NCI-H1048 (cell line): Measurements from ENCODE around the gene CREB5.

Experiments used
- DNase-seq: peaks from one replicate; lab custom pipeline; 2025; lab: John Stamatoyannopoulos, UW

CREB5 gene

DNA sequence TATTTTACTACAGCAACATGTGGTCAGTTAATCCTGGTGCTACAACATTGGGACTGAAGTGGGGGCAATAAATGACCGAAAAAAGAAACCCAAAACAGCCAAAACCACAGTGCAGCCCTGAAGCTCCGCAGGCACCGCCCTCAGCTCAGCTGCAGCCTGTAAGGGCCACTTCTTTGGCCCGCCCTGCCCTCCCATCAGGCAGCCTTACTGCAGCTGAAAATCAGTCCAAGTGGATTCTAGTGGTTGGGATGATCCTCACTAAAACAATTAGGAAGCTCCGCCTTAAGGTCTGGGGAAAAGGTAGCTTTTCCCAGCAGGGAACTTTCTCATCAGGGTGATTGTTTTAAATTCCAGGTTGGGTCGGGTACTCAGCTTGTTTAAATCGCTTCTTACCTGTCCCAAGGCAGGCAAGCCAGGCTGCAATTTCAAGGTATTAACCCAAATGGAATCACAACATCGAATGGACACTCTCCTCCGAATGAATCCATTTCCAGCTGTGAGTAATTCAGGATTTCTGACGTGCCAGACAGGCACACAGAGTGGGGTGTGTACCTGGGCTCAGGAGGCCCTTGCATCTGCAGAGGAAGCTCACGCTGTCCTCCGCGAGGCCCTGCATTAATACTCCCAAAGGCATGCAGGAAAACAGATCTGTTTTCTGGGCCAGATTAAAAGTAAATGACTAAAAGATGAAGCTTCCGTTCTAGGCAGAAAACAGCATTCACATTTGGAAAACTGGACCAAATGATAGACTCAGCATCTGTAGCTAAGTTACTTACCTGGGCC lies 104.3 kb downstream of the CREB5 start:
- DNase-seq = no peak

DNA sequence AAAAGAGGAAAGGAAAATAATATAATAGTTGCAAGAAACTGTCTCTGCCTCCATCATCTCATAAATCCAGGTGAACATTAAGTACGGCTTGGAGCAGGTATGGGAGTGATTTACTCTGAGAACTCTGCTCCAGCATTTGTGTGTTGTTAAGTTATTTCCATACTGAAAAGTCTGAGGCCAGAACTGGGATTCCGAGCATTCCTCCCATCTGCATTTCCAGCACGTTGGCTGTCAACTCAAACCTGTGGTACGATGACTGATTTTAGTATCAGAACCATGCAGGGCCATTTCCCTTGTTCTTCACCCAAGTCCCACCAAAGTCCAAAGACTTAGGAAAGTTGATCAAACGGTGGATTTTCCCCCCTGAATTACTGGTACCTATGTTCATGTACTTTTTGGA lies 104.9 kb downstream of the CREB5 start:
- DNase-seq = no peak

DNA sequence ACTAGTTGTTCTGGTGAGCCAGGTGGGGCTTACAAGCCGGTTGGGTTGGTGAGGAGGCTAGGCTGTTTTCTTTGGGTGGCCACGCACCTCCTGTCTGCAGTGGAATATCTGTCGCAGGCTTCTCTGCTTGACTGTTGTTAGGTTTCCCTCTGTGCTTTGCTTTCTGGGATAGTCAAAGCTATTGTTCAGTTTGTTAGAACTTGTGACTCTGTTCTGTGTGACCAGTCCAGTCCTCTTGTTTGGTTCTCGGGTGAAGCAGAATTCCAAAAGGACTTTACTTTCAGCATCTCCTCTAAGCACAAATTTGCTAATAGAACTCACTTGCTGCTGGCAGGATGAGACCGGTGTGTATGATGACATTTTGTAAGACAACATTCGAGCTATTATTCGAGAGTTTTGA lies 105.3 kb downstream of the CREB5 start:
- no peak for DNase-seq

DNA sequence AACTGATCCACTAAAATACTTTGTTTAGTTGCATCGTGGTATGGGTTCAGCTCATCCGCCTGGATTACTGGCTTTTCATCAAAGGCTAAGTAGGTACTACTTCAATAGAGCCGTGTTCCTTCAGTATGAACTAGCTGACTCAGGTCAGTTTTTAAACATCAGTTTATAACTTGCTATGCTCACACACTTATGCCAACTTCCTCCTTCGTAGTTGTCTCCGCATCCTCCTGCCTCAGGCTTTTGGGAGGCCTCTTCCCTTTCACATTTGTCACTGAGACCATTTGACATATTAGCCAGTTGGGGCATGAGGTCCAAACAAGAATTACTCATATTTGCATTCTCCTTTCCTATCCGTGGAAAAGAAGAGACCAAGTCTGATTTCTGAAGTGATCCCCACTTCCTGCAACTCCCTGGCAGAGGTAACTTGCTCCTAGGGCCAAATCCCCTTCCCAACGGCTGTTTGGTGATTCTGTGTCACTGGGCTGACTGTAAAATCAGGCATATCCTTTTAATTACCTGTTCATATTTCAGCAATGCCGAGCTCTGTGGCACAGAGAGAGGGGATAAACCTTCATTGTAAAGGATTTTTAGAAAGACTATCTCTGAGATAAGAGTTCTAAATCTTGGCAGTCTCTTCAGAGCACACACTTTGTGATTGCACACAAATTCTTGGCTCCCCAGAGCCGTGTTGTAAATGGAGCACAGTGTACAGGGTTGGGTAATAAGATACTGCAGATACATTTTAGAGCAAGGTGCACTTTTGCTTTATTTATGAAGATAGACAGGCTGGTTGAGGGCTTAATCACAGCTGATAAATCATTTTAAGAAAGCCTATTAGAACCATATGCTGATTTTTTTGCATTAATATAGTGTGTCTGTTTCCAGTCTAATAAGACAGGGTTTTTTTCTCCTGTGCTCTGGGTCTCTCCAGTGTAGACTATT lies 108.0 kb downstream of the CREB5 start:
- DNase-seq = no peak

DNA sequence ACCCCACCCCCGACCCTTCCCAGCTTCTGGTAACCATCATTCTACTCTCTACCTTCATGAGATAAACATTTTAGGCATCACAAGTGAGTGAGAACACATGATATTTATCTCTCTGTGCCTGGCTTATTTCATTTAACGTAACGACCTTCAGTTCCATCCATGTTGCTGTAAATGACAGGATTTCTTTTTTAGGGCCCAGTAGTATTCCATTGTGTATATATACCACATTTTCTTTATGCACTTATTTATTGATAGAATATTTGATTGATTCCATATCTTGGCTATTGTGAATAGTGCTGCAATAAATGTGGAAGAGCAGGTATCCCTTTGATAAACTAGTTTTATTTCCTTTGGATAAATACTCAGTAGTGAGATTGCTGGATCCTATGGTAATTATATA lies 112.7 kb downstream of the CREB5 start:
- no peak for DNase-seq

DNA sequence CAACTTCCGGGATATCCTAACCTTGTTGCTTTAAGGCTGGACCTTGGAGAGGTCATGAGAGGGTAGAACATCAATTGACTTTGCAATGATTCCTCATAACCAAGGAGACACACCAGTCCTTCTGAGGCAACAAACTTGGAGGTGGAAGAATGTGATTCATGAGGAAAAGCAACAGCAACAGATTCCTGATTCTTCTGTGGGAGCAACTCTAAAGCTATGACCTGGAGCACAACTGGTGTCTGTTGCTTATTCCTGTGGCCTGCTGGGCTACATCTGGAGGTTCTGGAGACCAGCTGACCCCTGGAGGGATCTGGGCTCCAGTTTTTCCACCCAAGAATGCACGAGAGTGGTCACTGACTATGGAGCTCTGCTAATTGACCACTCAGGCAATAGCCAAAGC lies 116.6 kb downstream of the CREB5 start:
- no peak for DNase-seq

DNA sequence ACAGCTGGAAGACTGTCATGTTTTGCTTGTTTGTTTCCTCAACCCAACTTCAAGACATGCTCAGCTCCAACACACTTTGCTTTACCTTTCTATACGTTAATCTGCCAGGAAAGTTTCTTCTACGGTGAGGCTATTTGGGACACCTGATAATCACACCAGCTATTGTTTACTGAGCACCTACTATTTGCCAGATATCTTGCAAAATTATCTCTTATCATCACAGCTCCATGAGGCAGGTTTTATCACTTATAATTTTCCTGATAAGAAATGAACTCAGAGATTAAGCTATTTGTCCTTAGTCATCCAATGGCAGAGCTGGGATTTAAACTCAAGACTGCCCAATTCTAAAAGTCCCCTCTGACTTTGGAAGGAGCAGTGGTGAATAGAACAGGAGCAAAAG lies 117.4 kb downstream of the CREB5 start:
- DNase-seq = no peak

DNA sequence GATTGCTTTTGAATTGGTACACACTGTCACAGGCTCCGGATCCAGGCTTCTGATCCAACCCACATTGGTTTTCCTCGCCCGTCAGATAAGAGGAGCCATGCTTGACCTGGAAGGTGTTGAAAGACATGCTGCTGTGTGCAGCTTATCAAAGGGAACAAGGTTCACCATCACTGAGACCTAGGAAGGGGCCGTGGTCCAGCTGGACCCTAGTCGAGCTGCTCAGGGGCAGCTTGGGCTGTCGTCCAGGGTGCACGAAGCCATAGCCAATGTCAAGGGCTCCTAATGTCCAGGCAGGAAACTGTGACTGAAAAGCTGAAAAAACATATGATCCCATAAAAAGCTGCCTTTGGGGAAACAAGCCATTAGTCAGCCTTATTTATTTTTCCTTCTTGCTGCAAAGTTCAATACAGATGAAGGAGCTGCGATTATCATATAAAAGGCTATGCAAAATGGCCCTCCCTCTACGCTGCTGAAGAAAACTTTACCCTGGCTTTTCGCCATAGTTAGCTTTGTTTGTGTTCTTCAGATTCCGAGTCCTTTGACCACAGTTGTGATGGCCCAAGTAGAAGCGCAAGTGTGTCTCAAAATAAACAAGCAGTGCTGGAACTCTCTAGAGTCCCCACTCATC lies 118.0 kb downstream of the CREB5 start:
- DNase-seq = no peak

DNA sequence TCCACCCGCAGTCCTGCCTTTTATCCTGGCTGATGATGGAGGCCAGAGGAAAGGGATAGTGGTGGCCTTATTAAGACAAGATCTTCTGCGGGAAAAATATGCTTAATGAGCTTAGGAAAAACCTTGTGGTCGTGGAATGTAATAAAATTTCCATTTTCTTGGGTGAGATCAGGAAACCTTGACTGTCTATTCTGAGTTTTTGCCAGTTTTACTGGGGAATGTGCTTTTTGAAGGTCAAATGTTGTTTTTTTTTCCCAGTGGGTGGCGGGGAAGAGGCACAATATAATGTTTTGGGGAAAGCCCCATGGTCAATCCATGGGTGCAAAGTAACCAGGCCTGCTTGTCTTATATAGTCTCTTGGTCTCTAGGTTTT lies 118.5 kb downstream of the CREB5 start:
- DNase-seq = no peak

DNA sequence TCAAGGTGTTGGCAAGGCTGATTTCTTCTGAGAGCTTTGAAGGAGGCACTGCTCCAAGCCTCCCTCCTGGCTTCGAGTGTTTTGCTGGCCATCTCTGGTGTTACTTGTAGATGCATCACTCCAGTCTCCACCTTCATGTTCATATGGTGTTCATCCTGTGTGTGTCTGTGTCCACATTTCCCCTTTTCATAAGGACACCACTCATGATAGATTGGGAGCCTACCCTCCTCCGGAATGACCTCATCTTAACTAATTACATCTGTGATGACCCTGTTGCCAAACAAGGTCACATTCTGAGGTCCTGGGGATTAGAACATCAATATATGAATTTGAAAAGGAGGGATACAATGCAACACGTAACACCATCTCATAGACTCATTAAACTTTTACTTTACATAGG lies 119.0 kb downstream of the CREB5 start:
- DNase-seq = no peak

DNA sequence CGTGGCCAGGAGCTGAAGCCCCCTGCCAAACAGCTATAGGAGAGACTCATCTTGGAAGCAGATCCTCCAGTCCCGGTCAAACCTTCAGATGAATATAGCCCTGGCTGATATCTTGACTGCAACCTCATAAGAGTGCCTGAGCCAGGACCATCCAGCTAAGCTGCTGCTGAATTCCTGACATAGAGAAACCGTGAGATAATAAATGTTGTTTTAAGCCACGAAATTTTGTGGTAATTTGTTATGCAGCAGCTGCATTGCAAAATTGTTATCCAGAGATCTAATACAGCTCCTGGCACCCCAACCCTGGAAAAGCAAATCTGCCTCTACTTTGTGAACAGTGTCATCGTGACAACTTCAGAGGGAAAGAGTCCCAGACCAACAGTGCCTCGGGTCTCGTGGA lies 119.9 kb downstream of the CREB5 start:
- DNase-seq = no peak

DNA sequence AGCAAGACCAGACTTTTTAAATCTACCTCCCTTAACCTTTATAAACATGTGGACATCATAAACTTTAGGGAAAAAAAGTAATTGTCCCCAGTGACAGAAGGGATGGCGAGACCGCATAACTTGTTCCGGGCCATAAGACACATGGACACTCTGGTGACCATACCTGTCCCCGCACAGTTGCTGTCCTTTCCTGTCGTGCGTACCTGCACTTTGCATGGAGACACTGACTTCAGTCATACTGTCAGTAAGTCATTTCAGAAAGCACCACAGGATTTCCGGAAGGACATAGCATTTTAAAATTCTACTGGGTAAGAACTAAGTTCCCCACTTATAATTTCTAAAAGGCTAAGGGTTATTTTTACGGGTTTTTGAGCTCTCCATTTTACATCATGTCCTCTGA lies 120.9 kb downstream of the CREB5 start:
- no peak for DNase-seq

DNA sequence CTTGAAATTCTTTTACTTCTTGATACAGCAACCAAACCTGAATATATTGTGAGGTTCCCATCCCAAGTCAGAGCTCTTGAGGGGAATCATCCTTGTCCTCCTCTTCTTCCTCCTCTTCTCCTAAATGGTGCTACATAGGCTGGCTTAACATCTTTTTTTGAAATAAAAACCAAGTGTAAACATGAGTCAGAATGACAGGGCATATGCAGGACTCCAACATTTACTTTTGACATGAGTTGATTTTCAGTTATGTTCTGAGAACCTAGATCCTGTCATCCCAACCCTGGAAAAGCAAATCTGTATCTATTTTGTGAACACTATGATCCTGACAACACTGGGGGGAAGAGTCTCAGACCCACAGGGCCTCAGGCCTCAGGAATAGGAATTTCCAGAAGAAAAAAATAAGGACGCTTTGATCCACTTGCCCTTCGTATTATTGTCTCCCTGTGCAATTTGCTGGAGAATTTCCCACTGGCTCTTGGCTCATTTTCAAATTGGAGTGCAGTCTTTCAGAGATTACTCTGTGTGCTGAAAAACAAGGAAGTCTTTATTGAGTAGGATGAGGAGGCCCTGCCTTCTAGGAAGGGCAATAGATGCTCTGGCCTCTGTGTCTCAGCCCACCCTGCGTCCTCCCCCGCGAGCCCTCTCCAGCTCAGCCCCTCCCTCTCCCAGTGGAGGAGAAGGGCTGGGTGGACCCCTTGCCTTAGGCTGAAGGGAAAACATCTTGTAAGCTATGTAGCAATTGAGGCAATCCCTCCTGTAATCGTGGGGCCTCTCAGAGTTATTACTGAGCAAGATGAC lies 121.6 kb downstream of the CREB5 start:
- DNase-seq = no peak

DNA sequence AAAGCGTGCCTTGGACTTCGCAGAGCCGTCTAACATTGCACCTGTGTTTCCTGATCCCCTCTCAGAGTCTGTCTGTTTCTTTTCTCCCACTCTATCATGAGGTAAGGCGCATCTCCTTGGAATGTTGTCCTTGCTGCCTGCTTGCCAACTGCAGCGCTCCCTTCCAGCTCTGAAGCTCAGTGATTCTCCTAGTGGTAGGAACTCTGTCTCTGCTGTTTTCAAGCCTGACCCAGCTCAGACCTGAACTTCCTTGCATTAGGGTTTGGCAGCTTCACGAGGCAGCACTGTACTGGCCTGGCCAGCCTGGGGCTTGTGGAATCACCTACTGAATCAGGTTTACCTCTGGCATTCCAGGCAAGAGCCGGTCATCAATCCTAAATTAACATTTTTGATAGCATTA lies 123.9 kb downstream of the CREB5 start:
- no peak for DNase-seq

DNA sequence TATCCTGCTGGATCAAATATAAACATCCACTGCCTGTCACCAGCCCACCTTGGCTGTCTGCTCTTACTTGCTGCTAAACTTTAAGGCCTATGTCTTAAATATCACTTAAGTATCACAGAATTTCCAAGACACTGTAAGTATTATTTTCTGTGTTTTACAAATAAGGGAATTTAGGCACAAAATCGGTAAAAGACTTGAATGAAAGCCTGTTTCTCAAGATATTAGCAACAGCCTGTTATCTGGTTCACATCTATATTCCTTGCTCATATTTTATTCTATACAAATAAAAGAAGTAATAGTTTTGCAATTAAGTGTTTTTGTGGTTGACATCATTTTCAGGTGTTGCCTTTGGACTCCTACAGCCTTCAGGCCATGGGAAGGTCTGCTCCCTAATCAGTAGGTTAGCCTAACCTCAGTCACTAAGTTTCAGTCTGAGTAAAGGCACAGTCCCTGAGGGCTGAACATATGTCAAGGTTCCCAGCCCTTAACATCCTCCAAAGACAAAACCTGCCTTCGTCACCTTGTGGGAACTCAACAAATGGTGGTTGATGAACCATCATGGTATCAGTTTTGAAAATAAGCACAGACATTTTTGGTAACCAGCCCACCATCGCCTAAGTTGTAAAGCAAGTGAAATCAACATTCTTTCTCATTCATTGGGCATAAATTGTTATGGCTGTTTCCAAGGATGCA lies 127.1 kb downstream of the CREB5 start:
- DNase-seq = no peak

DNA sequence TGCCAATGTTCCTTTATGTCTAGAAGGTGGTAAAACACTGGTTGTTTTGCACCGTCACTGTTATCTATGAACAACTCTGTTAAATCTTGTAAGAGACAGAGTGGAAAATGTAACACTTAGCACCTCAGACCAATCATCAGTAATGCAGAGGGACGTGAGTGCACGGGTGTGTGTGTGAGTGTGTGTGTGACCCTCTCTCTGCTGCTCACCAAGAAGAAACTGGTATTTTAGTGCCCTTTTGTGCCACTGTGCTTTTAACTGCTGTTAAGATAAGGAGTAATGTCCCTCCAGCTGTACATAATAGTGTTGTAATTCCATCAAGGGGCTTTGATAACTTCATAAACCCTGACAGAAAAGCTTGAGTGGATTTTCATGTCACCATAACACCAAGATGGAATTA lies 130.1 kb downstream of the CREB5 start:
- no peak for DNase-seq

DNA sequence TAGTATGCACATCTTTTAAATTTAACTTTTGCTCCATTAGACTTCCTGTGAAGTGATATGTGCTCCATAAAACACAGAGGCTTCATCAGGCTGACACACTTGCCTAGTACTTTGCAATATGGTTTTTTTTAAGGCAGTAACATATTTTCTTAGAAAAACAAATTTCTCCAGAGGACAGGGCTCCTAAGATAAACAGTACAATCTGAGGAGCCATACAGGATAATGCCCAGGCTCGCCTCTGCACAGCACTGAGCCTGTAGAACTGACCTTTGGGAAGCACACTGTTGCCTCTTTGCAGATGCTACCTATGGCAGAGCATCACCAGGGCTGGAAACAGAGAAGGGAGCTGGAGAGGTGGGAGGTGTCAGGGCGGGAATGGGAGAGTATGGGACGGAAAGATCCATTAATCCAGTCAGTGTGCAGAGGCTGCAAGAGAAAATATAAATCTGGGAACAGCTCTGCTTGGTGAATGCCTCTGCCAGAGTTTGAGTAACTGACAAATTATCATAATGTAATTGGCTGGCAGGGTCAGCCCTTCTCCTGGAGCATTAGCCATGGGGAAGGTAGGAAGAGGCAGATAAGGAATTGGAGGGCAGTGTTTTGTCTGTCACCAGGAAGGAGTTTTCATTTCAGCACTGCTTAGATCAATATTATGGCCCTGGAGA lies 132.3 kb downstream of the CREB5 start:
- no peak for DNase-seq

DNA sequence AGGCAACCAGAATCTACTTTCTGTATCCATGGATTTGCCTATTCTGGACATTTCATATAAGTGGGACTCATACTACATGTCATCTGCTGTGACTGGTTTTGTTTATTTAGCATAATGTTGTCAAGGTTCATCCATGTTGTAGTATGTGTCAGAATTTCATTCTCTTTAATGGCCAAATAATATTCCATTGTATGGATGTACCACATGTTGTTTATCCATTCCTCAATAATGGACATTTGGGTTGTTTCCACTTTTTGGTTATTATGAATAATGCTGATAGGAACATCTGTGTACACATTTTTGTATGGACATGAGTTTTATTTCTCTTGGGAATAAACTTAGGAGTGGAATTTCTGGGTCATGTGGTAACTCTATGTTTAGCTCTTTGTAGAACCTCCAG lies 133.7 kb downstream of the CREB5 start:
- DNase-seq = no peak

DNA sequence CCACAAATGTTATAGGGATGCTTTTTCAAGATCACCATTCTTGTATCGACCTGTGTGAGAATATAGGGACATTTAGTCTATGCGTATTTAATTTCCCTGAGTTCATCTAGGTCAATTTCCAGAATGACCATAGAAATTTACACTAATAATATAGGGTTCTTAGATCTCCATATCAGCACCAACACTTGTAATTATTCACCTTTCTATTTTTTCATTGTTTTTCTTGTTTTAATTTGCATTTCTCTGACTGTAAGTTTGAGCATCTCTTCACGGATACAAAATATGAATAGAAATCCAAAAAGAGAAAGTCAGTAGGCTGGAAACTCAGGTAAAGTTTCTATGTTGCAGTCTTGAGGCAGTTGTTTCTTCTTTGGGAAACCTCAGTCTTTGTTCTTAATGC lies 134.8 kb downstream of the CREB5 start:
- no peak for DNase-seq

DNA sequence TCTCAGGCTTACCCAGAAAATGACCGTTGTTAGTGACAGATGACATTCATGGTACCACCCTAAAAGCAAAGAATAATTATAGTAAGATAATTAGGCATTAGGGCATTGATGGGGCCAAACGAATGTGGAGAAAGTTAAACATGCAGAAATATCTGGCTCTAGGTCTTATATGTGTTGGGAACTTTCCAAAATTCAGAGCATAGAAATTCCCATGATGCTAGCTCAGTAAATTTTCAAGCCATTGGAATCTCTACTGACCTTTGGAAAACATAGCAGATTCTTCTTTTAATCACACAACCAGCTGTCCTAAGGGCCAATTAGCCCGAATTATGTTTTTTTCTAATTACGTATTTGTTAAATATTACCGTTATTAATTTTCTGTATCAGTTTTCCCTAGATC lies 136.1 kb downstream of the CREB5 start:
- no peak for DNase-seq

DNA sequence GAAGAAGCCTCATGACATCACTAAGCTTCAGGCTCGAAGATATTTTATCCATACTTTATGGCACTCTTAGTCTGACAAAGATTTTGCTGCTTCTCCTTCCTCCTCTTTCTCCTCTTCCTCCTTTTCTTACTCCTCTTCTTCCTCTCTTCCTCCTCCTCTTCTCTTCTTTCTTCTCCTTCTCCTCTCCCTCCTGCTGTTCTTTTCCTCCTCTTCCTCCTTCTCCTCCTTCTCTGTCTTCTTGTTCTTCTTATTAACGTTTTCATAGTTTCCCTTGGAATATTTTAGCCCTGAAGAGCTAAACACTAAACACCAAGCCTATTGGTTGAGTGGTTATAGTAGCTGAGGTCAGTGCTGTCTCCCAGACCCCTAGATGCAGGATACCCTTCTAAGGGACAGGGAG lies 137.7 kb downstream of the CREB5 start:
- DNase-seq = no peak
